ENCODE data around the gene MED10.

Gene MED10

DNA sequence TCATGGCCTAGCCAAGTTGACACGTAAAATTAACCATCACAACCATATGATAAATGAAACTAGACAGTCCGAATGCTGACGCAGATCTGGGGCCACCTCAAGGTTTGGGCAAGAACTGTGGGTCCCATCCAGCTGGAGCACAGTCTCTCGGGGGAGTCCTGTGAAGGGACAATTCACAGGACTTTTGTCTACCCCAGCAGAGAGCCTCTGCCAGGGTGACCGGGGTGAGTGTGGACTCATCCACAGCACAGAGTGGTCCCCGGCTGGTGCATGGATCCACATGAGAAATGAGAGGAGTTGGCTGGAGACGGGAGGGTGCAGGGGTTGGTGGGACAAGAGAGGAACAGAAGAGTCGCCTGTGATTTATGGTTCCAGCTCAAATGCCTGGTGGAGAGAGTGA, 17.7 kb upstream of the MED10 start:
- in situ Hi-C loops (cut with HindIII; ENCODE audit: low sequenced_read_pairs), result no loop called here
- DNase-seq (ENCODE audit: low read depth), result no peak
- H3K4me3 ChIP-seq (ENCODE audit: low read depth, low read length), result no peak overlapping the region
- TF ChIP-seq, protein P1, sequence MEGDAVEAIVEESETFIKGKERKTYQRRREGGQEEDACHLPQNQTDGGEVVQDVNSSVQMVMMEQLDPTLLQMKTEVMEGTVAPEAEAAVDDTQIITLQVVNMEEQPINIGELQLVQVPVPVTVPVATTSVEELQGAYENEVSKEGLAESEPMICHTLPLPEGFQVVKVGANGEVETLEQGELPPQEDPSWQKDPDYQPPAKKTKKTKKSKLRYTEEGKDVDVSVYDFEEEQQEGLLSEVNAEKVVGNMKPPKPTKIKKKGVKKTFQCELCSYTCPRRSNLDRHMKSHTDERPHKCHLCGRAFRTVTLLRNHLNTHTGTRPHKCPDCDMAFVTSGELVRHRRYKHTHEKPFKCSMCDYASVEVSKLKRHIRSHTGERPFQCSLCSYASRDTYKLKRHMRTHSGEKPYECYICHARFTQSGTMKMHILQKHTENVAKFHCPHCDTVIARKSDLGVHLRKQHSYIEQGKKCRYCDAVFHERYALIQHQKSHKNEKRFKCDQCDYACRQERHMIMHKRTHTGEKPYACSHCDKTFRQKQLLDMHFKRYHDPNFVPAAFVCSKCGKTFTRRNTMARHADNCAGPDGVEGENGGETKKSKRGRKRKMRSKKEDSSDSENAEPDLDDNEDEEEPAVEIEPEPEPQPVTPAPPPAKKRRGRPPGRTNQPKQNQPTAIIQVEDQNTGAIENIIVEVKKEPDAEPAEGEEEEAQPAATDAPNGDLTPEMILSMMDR (IDR thresholded peaks at IDR 0.05; ENCODE audit: low read depth, low read length, missing control alignments), result no peak

DNA sequence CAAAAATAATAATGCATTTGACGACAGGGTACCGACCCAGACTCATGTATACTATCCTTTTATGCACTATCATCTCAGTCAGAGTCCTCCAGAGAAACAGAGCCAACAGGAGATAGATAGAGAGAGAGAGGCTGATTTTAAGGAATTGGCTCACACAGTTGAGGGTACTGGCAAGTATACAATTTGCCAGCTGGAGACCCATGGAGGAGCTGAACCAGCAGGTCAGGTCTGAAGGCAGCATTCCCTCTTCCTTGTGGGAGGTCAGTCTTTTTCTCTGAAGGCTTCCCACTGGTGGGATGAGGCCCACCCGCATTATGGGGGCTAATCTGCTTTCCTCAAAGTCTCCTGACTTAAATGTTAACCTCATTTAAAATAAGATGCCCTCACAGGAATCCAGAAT, 17.3 kb upstream of the MED10 start:
- in situ Hi-C loops (cut with HindIII; ENCODE audit: low sequenced_read_pairs), result no loop called here
- TF ChIP-seq, protein P1 (IDR thresholded peaks at IDR 0.05; ENCODE audit: low read depth, low read length, missing control alignments), result no peak
- no peak overlapping the region for H3K4me3 ChIP-seq (ENCODE audit: low read depth, low read length)
- DNase-seq (ENCODE audit: low read depth), result no peak

DNA sequence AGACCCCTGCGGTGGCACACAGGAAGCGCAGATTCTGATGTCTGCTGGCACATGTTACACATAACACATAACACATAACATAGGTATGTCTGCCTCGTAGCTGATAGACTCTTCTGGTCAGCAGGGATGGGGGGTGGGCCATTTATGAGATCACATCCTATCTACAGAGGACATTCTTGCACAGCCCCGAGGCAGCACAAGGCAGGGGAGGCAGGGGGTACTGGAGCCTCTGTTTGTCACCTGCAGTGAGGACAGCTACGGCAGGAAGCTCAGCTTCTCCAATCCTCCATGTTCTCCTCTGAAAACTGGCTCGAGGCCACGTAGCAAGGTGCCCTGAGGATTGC, 16.7 kb upstream of the MED10 start:
- H3K4me3 ChIP-seq (ENCODE audit: low read depth, low read length), result no peak overlapping the region
- TF ChIP-seq, protein P1 (IDR thresholded peaks at IDR 0.05; ENCODE audit: low read depth, low read length, missing control alignments), result no peak
- DNase-seq (ENCODE audit: low read depth), result no peak
- in situ Hi-C loops (cut with HindIII; ENCODE audit: low sequenced_read_pairs), result no loop called here

DNA sequence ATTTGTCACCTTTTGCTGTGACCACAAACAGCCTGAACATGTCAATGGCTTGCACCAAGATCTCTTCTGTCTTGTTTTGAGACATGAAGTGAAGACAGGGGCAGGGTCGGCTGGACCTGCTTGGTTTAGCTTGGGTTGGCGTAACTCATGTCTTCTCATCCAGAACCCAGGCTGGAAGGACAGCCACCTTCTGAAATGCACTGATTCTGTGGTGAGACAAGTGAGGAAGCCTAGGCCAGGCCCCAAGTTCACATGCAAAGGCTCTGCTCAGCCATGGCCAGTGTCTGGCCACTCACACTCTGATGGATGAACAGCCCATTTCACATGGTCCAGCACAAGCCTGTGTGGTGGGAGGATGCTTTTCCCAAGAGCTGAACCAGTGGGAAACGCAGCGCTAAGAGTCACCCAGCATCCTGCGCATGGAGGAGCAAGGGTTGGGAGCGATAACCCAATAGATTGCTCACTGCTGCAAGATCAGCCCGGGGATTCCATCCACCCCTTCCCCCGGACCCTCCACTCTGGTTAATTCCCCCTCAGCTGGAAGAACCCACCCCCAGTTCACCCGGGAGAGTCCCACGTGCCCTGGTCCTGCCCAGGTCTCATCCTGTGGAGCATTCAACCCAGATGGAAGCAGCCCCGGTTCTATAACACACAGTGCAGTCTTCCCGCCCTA, 16.2 kb upstream of the MED10 start:
- no peak for DNase-seq (ENCODE audit: low read depth)
- TF ChIP-seq, protein P1 (IDR thresholded peaks at IDR 0.05; ENCODE audit: low read depth, low read length, missing control alignments), result no peak
- no peak overlapping the region for H3K4me3 ChIP-seq (ENCODE audit: low read depth, low read length)
- in situ Hi-C loops (cut with HindIII; ENCODE audit: low sequenced_read_pairs), result no loop called here

DNA sequence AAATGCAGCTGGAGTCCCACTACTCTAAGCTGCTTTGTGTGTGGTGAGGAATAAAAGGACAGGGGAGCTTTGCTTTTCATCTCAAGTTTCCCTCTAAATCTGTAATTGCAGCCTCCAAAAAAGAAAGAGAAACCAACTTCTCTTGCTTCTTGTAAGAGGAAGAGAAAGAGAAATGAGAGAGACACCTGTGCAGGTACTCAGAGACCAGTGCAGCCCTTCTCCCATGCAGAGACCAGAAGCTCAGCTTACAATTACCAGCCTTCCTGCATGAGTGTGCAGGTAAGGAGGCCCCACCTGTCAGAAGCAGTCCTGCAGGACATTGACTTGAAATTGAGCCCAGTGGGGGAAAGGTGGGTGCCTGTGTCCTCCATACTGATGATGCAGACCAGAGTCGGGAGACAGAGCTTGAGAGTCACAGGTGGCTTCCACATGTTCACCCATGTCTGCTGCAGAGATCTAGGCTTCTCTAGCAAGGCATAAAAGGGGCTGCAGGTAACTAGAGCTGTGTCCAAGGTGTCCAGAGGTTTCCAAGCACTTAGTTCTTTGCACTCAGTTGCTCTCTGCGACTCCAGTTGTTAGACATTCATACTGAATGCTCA, 15.3 kb upstream of the MED10 start:
- in situ Hi-C loops (cut with HindIII; ENCODE audit: low sequenced_read_pairs), result no loop called here
- no peak overlapping the region for H3K4me3 ChIP-seq (ENCODE audit: low read depth, low read length)
- TF ChIP-seq, protein P1 (IDR thresholded peaks at IDR 0.05; ENCODE audit: low read depth, low read length, missing control alignments), result no peak
- no peak for DNase-seq (ENCODE audit: low read depth)

DNA sequence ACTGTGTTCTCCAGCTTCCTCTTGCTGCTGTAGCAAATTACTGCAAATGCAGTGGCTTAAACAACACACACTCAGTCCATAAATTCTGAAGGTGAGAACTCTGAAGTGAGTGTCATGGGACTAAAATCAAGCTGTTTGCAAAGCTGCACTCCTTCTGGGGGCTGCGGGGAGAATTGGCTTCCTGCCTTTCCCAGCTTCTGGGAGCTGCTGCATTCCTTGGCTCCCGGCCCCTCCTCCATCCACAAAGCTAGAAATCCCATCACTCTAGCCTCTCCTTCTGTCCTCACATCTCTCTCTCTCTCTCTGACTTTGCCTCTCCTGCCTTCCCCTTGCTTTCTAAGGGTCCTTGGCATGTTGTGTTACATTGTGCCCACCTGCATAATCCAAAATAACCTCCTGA, 14.2 kb upstream of the MED10 start:
- no peak overlapping the region for H3K4me3 ChIP-seq (ENCODE audit: low read depth, low read length)
- DNase-seq (ENCODE audit: low read depth), result no peak
- in situ Hi-C loops (cut with HindIII; ENCODE audit: low sequenced_read_pairs), result no loop called here
- TF ChIP-seq, protein P1 (IDR thresholded peaks at IDR 0.05; ENCODE audit: low read depth, low read length, missing control alignments), result no peak

Measured in astrocyte of the cerebellum (primary cell).